HL-60 (cell line): ENCODE measurements around the gene NUAK2.

Experiments
- DNase-seq, 2 experiments: peaks; one replicate each; pipeline ENCODE4 v3.0.0-alpha.2; 2010 to 2020; ENCODE audit warnings: low read depth in 1 of 2, low spot score in 1 of 2
- H3K27ac ChIP-seq: fragments of 250-450 bp; sonication (Bioruptor Pico); replicated peaks from 2 replicates; pipeline ENCODE4 v1.5.1; 2020; ENCODE audit warnings: mild to moderate bottlenecking, moderate library complexity
- H3K27me3 ChIP-seq: fragments of 250-450 bp; sonication (Bioruptor Pico); 2 replicates; pipeline ENCODE4 v1.5.1; 2021; ENCODE audit warnings: mild to moderate bottlenecking, moderate library complexity; ENCODE audit not compliant: insufficient read depth, poor library complexity, severe bottlenecking
- H3K4me3 ChIP-seq: replicated peaks from 2 replicates; pipeline ENCODE4 v1.5.1; 2011; ENCODE audit warnings: mild to moderate bottlenecking, control low read depth, low read length; ENCODE audit not compliant: insufficient read depth
- CTCF ChIP-seq: IDR thresholded peaks from one replicate; pipeline ENCODE4 v1.5.1; 2011; ENCODE audit warnings: low read length, control low read depth, inconsistent platforms; ENCODE audit not compliant: insufficient read depth
- GABPA ChIP-seq: IDR thresholded peaks from 2 replicates; pipeline ENCODE4 v1.6.1; 2012; ENCODE audit warnings: low read depth
- POLR2AphosphoS5 ChIP-seq: IDR thresholded peaks from 2 replicates; pipeline ENCODE4 v1.6.1; 2012; ENCODE audit warnings: low read depth
- SPI1 ChIP-seq: IDR thresholded peaks from 2 replicates; pipeline ENCODE4 v1.6.1; 2012; ENCODE audit warnings: low read depth, mild to moderate bottlenecking, borderline replicate concordance
- TF ChIP-seq, protein P1 (sequence below): IDR thresholded peaks from 2 replicates; pipeline ENCODE4 v1.6.1; 2012; ENCODE audit warnings: low read depth; ENCODE audit not compliant: insufficient replicate concordance

NUAK2 gene

GRCh38 chr1:205271277-205271676 lies 50.3 kb downstream of the NUAK2 start:
- DNase-seq: no peak
- Histone ChIP-seq H3K27me3 (peaks cover 10% of the 10 kb centered on the region), H3K4me3 (no peak overlapping the region), H3K27ac (no peak overlapping the region)
- TF ChIP-seq, protein P1, sequence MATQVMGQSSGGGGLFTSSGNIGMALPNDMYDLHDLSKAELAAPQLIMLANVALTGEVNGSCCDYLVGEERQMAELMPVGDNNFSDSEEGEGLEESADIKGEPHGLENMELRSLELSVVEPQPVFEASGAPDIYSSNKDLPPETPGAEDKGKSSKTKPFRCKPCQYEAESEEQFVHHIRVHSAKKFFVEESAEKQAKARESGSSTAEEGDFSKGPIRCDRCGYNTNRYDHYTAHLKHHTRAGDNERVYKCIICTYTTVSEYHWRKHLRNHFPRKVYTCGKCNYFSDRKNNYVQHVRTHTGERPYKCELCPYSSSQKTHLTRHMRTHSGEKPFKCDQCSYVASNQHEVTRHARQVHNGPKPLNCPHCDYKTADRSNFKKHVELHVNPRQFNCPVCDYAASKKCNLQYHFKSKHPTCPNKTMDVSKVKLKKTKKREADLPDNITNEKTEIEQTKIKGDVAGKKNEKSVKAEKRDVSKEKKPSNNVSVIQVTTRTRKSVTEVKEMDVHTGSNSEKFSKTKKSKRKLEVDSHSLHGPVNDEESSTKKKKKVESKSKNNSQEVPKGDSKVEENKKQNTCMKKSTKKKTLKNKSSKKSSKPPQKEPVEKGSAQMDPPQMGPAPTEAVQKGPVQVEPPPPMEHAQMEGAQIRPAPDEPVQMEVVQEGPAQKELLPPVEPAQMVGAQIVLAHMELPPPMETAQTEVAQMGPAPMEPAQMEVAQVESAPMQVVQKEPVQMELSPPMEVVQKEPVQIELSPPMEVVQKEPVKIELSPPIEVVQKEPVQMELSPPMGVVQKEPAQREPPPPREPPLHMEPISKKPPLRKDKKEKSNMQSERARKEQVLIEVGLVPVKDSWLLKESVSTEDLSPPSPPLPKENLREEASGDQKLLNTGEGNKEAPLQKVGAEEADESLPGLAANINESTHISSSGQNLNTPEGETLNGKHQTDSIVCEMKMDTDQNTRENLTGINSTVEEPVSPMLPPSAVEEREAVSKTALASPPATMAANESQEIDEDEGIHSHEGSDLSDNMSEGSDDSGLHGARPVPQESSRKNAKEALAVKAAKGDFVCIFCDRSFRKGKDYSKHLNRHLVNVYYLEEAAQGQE: no peak
- no peak for TF ChIP-seq CTCF
- TF ChIP-seq GABPA: no peak
- TF ChIP-seq POLR2AphosphoS5: no peak
- no peak for TF ChIP-seq SPI1

- DNase-seq: no peak
- Histone ChIP-seq H3K27ac (no peak overlapping the region), H3K27me3 (peaks cover 10% of the 10 kb centered on the region), H3K4me3 (no peak overlapping the region)
- TF ChIP-seq POLR2AphosphoS5 (no peak), CTCF (no peak), GABPA (no peak), SPI1 (no peak)
- TF ChIP-seq, protein P1: no peak
Observed at GRCh38 chr1:205270764-205271163, 50.8 kb downstream of the NUAK2 start.

DNA sequence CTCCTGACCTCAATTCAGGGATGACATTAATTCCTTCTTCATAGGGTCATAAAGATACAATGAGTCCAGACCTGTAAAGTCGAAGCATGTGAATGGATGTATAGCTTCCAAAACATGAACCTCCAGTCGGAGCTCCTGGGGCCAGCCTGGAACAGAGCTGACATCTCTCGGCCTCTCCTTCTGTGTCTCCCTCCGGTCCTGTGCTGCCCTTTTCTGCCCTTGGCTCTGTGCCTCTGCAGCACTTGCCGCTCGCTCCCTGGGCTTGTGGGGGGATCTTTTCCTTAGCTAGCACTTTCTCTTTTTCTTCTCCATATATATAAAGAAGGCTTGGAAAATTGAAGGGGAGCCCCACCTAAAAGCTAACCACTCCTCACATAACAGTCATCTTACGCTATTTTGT lies 51.3 kb downstream of the NUAK2 start:
- peaks cover 10% of the 10 kb centered on the region for H3K27me3 ChIP-seq
- TF ChIP-seq SPI1 (no peak), CTCF (no peak), POLR2AphosphoS5 (no peak), GABPA (no peak)
- TF ChIP-seq, protein P1: no peak
- no peak overlapping the region for H3K27ac ChIP-seq
- H3K4me3 ChIP-seq: no peak overlapping the region
- no peak for DNase-seq
